Sciatic nerve (tissue), 2 donors: ENCODE data around the gene ERBB2. TPM values are rescaled to one million over a fixed set of nuclear protein-coding genes. Genes with fewer than 3 reads are reported as not detected.

Experiments used
- ATAC-seq: fragments of 200-7000 bp; cut with Tn5 transposase; one replicate; pipeline ENCODE4 v1.9.1; 2020; ENCODE audit warnings: mild to moderate bottlenecking, moderate library complexity
- DNase-seq: peaks from one replicate; pipeline ENCODE4 v3.0.0-alpha.2; 2020; ENCODE audit warnings: low spot score
- intact Hi-C: fragments of 100-400 bp; cut with DNase I; formaldehyde crosslinking; loops from one replicate; pipeline ENCODE4 v1.14.2; 2022
- total RNA-seq: library from RNA; stranded (reverse); fragmentation: NEBNext Ultra II Directional; extraction: Animal tissue kit (Norgen Biotek cat#: 25700); gene quantifications from one replicate; pipeline ENCODE4 v1.2.1, GENCODE V29; 2021
- donor health status: DM: no; HTN: no; CAD: no.
- donor health status: DM: no; HTN: no; CAD: no.

Gene ERBB2
- total RNA-seq, result 131 TPM

DNA sequence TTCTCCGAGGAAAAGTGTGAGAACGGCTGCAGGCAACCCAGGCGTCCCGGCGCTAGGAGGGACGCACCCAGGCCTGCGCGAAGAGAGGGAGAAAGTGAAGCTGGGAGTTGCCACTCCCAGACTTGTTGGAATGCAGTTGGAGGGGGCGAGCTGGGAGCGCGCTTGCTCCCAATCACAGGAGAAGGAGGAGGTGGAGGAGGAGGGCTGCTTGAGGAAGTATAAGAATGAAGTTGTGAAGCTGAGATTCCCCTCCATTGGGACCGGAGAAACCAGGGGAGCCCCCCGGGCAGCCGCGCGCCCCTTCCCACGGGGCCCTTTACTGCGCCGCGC lies at the start of gene ERBB2:
Gene ERBB2 (plus strand): TSS at position 247 of the 330 bp plus-strand sequence. CDS start 175 bp downstream, outside the sequence.
- DNase-seq (peak; percentile 83), ATAC-seq (peak; percentile 87)
- intact Hi-C loops, result no loop called here

DNA sequence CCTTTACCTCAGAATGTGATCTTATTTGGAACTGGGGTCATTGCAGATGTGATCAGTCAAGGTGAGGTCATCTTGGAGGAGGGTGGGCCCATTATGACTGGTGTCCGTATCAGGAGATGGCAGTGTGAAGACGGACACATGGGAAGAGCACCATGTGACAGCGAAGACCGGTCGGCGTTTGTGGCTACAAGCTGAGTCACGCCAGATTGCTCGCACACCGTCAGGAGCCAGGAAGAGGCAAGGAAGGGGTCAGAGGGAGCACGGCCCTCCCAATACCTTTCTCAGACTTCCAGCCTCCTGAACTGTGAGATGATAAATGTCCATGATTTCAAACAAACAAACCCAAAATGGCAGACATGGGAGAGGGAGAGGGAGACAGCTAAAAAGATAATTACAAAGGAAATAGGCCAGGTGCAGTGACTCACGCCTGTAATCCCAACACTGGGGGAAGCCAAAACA lies 49.7 kb upstream of the ERBB2 start:
- no peak for ATAC-seq
- no peak for DNase-seq
- intact Hi-C loops, result no loop called here

DNA sequence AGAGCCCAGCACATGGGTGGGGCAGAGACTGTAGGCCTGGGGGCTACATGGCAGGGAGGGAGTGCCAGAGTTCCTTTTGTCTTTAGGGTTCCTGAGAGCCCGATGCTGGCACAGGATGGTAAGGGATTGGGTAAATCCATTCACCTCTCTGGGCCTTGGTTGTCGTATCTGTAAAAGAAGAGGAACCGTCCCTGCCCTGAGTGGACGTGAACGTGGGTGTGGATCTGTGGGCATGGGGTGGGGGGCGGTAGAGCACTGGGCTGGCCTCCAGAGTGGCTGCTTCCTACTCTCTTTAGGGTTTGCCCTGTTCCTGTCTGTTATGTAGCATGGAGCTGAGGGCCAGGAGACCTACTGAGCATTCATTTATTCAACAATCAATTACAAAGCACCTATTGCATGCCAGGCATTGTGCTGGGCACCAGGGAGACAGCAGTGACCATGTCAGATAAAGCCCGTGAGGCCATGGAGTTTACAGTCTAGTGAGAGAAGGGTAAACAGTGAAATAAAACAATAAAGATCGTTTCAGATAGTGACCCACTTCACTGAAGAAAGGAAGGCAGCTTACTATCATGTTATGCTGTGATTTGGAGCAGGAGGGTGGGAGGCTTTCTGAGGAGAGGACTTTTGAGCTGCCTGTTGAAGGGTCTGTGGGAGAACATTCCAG lies 47.8 kb upstream of the ERBB2 start:
- intact Hi-C loops, result no loop called here
- DNase-seq, result no peak
- ATAC-seq, result no peak

DNA sequence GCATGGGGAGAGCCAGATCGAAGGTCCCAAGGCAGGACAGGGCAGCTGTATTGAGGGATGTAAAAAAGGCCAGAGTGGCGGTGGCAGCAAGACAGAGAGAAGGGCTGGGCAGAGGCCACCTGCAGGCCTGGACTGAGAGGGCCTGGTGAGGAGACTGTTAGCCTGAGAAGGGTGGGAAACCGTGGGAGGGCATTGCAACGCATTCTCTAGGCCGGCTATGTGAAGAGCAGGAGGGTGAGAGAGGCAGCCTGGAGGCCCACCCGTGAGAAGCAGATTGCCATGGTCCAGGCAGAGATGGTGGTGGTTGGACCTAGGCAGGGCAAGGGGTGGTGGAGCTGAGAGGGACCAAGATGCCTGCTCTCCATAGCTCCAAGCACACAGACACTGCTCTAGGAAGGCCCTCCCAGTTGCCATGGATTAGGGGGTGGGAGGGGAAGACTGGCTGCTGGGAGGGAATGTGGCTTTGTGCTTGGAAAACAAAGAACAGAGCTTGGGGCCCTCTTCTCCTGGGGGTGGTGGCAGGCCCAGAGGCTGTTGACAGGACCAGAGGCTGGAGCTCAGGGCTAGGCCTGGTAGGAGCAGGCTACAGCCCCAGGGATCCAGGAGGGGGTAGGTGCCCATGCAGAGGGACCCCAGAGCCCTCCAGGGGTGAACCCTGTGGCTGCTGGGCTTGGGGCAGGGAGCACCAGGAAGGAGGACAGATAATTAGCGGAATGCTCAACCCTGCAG lies 47.1 kb upstream of the ERBB2 start:
- intact Hi-C loops, result no loop called here
- ATAC-seq (peak; percentile 71), DNase-seq (no peak)

DNA sequence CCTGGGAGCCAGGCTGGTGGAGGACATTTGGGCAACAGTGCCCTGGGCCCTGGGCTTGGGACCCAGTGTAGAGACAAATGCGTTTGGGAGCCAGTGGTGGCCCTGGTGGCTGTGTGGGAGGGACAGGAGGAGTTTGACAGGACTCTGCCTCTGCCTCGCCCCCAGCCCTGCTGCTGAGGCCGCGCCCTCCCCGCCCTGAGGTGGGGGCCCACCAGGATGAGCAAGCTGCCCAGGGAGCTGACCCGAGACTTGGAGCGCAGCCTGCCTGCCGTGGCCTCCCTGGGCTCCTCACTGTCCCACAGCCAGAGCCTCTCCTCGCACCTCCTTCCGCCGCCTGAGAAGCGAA lies 46.6 kb upstream of the ERBB2 start:
- DNase-seq (no peak), ATAC-seq (peak; percentile 14)
- intact Hi-C loops, result no loop called here

DNA sequence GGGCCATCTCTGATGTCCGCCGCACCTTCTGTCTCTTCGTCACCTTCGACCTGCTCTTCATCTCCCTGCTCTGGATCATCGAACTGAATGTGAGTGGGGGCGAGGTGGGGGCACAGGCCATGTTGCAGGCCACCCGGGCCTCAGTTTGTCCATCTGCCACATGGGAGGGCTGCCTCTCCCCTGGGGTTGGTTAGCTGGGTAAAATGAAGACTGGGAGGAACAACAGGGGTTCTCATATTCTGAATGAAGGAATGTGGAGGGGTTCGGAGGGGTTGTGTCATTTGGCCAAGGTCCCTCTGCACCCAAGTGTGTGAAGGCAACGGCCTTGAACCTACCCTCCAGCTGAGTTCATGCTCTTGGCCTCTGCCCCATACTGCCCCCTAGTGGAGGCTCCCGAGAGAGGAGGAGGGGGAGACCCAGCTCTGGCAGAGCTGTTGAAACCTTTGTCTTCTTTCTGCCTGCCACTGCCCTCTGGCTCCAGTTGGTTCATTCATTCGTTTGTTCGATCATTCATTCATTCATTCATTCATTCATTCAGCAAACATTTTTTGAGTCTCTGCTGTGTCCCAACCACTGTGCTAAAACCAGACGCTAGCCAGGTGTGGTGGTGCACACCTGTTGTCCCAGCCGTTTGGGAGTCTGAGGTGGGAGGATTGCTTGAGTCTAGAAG lies 46.1 kb upstream of the ERBB2 start:
- DNase-seq, result peak; percentile 85
- peak; percentile 71 for ATAC-seq

DNA sequence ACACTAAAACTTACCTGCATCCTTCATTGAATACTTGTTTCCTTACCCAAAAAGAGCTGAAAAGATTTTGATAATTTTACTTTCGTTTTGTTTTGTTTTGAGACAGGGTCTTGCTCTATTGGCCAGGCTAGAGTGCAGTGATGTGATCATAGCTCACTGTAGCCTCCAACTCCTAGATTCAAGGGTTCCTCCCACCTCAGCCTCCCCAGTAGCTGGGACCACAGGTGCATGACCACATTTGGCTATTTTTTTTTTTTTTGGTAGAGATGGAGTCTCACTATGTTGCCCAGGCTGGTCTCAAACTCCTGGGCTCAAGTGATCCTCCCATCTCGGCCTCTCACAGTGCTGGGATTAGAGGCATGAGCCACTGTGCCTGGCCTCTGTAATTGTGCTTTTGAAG lies 44.8 kb upstream of the ERBB2 start:
- ATAC-seq (no peak), DNase-seq (no peak)
- intact Hi-C loops, result no loop called here

More for the DNA sequence above, 46.1 kb upstream of the ERBB2 start:
- intact Hi-C loops, result no loop called here

DNA sequence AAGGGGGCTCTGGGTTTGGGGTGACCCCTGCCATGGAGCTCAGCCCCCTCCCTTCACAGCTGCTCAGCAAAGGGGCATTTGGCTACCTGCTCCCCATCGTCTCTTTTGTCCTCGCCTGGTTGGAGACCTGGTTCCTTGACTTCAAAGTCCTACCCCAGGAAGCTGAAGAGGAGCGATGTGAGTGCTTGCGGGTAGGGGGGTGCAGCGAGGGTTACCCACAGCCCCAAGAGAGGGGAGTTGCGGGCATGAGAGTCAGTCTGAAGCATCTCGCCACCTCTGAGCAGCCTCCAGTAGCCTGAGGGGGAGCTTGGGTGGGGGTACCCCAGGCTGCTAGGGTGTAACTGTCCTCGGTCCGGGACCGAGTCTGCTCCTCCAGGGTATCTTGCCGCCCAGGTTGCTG lies 41.5 kb upstream of the ERBB2 start:
- intact Hi-C loops, result no loop called here
- DNase-seq (no peak), ATAC-seq (no peak)

DNA sequence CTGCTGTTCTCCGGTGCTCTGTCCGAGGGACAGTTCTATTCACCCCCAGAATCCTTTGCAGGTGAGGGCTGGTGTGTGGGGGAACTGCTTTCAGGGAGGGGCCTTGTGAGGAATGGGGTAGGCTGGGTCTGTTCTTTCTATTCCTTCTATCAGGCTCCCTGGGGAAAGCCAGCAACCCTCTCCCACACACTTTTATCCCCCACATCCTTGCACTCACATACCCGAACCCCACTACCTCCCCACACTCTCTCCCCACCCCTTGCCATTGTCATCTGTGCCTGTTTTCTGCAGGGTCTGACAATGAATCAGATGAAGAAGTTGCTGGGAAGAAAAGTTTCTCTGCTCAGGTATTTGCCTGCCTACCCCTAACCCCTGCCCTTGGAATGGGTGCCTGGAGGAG lies 41.1 kb upstream of the ERBB2 start:
- ATAC-seq (no peak), DNase-seq (no peak)
- intact Hi-C loops, result no loop called here

DNA sequence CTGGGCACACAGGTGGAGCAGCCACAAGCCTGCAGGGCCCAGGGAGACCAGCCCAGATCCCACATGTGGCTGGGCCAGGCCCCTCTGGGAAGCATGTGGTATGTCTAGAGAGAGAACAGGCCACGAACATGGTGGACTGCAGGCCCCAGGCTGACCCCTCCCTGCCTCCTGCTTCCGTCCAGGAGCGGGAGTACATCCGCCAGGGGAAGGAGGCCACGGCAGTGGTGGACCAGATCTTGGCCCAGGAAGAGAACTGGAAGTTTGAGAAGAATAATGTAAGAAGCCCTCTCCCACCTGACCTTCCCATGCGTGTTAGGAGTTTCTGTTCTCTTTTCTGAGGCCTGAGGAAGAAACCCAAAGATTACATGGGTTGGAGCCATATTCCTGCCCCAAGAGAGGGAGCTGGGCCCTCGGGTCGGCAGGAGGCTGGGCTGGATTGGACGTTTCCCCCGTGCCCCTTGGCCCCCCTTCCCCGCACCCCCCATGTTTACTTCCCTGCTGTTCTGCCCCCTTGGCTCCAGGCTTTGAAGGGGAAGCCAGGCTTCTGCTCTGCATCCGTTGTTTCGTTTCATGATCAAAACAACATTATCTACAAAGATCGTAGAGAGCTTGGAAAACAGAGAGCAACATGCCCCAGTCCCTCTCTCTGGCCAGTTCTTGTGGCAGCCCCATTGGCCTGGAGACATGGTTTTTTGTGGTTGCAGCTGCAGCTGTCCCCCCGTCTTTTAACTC lies 40.4 kb upstream of the ERBB2 start:
- intact Hi-C loops, result no loop called here
- ATAC-seq, result peak; percentile 41
- DNase-seq, result no peak

DNA sequence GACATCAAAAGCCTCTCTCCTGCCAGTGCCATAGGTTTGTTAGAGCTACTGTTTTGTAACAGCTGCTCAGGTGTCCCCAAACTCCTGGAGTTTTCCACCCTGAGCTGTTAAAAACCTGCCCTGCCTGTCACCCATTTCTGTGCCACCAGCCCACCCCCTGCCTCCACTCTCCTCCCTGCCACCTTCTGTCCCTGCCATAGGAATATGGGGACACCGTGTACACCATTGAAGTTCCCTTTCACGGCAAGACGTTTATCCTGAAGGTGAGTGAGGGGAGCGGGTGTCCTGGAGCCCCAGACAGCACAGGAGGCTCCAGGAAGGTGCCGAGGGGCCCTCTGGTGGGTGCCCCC lies 39.9 kb upstream of the ERBB2 start:
- intact Hi-C loops, result no loop called here
- ATAC-seq (no peak), DNase-seq (no peak)

DNA sequence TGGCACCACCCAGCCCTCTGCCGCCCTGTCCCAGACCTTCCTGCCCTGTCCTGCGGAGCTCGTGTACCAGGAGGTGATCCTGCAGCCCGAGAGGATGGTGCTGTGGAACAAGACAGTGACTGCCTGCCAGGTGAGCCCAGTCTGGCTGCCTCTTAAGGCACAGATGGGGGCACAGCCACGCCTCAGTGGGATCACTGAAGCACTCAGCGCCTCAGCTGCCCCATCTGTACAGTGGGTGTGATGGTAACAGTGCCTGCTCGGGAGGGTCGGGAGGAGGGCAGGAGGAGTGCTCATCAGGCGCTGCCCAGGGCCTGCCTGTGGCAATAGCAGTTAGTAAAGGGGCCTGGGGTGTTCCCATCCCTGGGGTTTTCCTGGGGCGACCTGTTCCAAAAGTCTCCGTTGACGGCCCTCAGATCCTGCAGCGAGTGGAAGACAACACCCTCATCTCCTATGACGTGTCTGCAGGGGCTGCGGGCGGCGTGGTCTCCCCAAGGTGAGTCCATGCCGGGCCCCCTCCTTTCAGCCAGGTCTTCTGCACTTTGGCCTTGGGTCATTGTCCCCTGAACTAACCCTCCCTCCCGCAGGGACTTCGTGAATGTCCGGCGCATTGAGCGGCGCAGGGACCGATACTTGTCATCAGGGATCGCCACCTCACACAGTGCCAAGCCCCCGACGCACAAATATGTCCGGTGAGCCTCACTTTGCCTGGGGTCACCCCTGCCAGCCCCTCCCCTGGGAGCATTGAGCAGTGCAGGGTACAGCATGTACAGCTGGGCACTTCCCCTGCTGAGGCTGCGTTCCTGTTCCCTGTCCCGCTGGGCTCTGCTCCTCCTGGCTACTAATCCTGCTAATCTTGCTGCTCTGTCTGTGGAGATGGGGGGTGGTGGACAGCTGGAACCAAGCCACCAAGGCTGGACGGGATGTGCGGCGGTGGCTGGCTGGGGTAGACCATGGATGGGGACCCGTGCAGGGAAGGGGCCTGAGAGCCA lies 39.2 kb upstream of the ERBB2 start:
- DNase-seq, result no peak
- no peak for ATAC-seq
- intact Hi-C loops, result no loop called here

DNA sequence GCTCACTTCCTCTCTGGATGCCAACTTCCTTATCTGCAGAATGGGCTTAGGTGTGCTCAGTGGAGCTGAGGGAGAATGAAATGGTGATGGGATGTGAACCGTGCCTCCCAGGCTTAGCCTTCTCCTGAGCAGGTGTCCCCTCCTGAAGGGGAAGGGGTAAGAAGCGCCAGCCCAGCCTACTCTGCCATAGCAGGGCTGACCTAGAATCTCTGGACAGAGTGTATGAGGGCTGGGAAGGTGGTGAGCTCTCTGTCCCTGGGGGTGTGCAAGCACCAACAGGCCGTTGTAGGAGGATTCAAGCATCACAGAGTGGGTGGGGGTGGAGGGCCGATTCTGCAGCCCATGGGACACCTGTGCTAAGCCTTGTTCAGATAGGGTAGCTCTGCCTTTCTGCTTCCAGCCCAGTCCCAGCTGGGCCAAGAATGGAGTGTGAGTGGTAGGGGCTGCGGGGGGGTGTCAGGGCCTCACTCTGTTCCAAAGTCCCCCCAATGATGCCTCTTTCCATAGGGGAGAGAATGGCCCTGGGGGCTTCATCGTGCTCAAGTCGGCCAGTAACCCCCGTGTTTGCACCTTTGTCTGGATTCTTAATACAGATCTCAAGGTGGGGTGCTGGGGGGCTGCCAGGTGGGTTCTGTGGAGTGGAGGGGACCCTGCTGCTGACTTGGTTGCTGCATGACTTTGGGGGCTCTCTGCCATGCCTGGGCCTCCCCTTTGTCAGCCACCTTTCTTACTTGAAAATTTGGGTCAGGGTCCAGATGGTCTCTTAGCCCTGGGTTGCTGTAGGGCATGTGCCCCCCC lies 37.9 kb upstream of the ERBB2 start:
- ATAC-seq (no peak), DNase-seq (no peak)
- intact Hi-C loops, result no loop called here

DNA sequence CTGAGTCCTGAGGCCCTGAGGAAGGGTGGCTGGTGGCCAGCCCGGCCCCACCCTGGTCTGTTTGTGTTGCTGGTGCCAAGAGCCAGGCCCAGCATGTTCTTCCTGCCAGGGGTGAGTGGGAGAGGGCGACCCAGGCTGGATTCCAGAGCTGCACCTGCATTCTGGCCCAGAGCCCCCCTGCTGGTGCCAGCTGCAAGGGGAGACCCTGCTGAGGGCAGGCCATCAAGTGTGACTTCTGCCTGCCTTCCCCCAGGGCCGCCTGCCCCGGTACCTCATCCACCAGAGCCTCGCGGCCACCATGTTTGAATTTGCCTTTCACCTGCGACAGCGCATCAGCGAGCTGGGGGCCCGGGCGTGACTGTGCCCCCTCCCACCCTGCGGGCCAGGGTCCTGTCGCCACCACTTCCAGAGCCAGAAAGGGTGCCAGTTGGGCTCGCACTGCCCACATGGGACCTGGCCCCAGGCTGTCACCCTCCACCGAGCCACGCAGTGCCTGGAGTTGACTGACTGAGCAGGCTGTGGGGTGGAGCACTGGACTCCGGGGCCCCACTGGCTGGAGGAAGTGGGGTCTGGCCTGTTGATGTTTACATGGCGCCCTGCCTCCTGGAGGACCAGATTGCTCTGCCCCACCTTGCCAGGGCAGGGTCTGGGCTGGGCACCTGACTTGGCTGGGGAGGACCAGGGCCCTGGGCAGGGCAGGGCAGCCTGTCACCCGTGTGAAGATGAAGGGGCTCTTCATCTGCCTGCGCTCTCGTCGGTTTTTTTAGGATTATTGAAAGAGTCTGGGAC lies 37.1 kb upstream of the ERBB2 start:
- DNase-seq, result no peak
- ATAC-seq, result no peak
- intact Hi-C loops, result no loop called here

DNA sequence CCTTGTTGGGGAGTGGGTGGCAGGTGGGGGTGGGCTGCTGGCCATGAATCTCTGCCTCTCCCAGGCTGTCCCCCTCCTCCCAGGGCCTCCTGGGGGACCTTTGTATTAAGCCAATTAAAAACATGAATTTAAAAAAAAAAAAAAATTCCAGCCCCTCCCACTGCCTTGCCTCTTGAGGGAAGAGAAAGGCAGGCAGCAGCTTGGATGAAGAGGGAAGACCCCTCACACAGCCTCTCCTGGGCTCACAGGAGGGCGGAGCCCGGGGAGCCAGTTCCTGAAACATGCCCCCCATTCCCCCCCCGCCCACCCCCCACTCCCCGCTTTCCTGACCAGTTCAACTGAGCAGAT lies 36.5 kb upstream of the ERBB2 start:
- intact Hi-C loops, result no loop called here
- DNase-seq (no peak), ATAC-seq (no peak)

DNA sequence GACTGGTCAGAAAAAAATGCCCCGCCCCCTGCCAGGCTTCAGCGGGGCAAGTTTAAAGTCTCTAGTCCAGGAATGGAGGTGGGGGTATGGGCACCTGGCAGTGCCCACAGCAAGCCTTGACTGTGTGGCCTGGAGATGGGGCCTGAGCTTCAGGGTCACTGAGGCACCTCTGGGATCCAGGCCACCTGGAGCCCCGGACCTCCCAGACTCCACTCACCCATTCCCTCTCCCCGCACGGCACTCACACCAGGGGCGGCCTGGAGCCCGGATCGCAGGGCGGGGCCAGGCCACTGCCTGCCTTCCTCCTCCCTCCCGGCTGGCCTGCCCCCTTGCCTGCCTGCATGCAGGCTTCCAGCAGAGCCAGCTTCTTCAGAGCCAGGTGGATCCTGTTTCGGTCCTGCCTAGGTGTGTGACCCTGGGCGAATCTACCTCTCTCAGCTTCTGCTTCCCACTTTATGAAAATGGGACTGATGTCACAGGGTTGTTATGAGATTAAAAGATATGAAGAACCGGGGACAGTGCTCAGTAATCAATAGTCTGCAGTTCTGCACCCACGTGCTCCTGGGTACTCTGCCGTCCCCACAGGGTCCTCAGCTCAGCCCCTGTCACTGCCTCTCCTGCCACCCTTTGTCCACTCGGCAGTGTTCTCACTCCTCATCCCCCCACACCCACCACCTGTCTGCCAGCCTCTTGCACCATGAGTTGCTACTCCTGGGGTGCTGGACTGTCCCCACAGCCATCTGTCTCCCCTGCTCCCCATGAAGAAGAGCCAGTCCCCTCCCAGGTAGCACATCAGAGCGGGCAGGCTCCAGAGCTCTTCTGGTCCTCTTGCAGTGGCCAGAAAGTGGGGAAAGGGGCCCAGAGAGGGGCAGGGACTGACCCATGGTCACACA lies 35.9 kb upstream of the ERBB2 start:
- ATAC-seq (no peak), DNase-seq (no peak)
- intact Hi-C loops, result no loop called here
